HUES6 (cell line): ENCODE data around the gene AKAP13.

Source experiments
- H3K27ac ChIP-seq: 2 replicates; pipeline ENCODE4 v1.7.0; 2013; ENCODE audit warnings: low read depth, mild to moderate bottlenecking, low read length, inconsistent platforms
- H3K27me3 ChIP-seq: 2 replicates; pipeline ENCODE4 v1.6.1; 2013; ENCODE audit warnings: low read length; ENCODE audit not compliant: control insufficient read depth, insufficient read depth
- H3K36me3 ChIP-seq: 2 replicates; pipeline ENCODE4 v1.6.1; 2013; ENCODE audit warnings: low read length; ENCODE audit not compliant: control insufficient read depth, insufficient read depth
- H3K4me1 ChIP-seq: 2 replicates; pipeline ENCODE4 v1.6.1; 2013; ENCODE audit warnings: low read length; ENCODE audit not compliant: control insufficient read depth, insufficient read depth
- H3K4me3 ChIP-seq: 2 replicates; pipeline ENCODE4 v1.5.1; 2013; ENCODE audit warnings: low read depth, low read length
- H3K9ac ChIP-seq: one replicate; pipeline ENCODE4 v1.6.1; 2013; ENCODE audit warnings: mild to moderate bottlenecking, low read length
- H3K9me3 ChIP-seq: 2 replicates; pipeline ENCODE4 v1.6.1; 2013; ENCODE audit warnings: low read depth, low read length; ENCODE audit not compliant: control insufficient read depth, insufficient read depth

AKAP13 gene

GRCh38 chr15:85620690-85621049 lies 240.3 kb downstream of the AKAP13 start:
- Histone ChIP-seq H3K9ac (no peak overlapping the region), H3K27ac (no peak overlapping the region), H3K36me3 (0 out of 2 replicates have a peak, but pooled peaks cover under 1% of the 10 kb centered on the region), H3K27me3 (no peaks in the 10 kb centered on the region), H3K4me1 (peaks cover 47% of the 10 kb centered on the region), H3K4me3 (no peak overlapping the region), H3K9me3 (no peaks in the 10 kb centered on the region)

- Histone ChIP-seq H3K9me3 (no peaks in the 10 kb centered on the region), H3K27me3 (no peaks in the 10 kb centered on the region), H3K27ac (no peak overlapping the region), H3K4me3 (no peak overlapping the region), H3K36me3 (peaks cover 4% of the 10 kb centered on the region; the same call in 1 of the 2 replicates), H3K9ac (no peak overlapping the region), H3K4me1 (peaks cover 47% of the 10 kb centered on the region)
Observed at GRCh38 chr15:85621094-85621493, 240.7 kb downstream of the AKAP13 start.

- H3K4me1 ChIP-seq, result peaks cover 38% of the 10 kb centered on the region
- H3K27ac ChIP-seq, result no peak overlapping the region
- H3K9ac ChIP-seq, result no peak overlapping the region
- H3K36me3 ChIP-seq, result peaks cover 4% of the 10 kb centered on the region; the same call in 1 of the 2 replicates
- no peaks in the 10 kb centered on the region for H3K9me3 ChIP-seq
- H3K4me3 ChIP-seq, result no peak overlapping the region
- H3K27me3 ChIP-seq, result no peaks in the 10 kb centered on the region
Observed at GRCh38 chr15:85622221-85622831, 241.9 kb downstream of the AKAP13 start.

GRCh38 chr15:85623315-85624049 lies 243.1 kb downstream of the AKAP13 start:
- H3K36me3 ChIP-seq, result peaks cover 4% of the 10 kb centered on the region; the same call in 1 of the 2 replicates
- no peak overlapping the region for H3K27ac ChIP-seq
- no peaks in the 10 kb centered on the region for H3K27me3 ChIP-seq
- H3K9ac ChIP-seq, result no peak overlapping the region
- H3K4me3 ChIP-seq, result no peak overlapping the region
- H3K9me3 ChIP-seq, result no peaks in the 10 kb centered on the region
- peaks cover 26% of the 10 kb centered on the region for H3K4me1 ChIP-seq

- H3K4me1 ChIP-seq, result peaks cover 18% of the 10 kb centered on the region
- H3K27ac ChIP-seq, result no peak overlapping the region
- H3K9me3 ChIP-seq, result no peaks in the 10 kb centered on the region
- no peaks in the 10 kb centered on the region for H3K27me3 ChIP-seq
- H3K4me3 ChIP-seq, result no peak overlapping the region
- H3K9ac ChIP-seq, result no peak overlapping the region
- H3K36me3 ChIP-seq, result peaks cover 4% of the 10 kb centered on the region; the same call in 1 of the 2 replicates
Observed at GRCh38 chr15:85624291-85624801, 243.9 kb downstream of the AKAP13 start.

- Histone ChIP-seq H3K36me3 (peaks cover 4% of the 10 kb centered on the region; the same call in 1 of the 2 replicates), H3K9me3 (no peaks in the 10 kb centered on the region), H3K4me1 (peaks cover 9% of the 10 kb centered on the region), H3K9ac (no peak overlapping the region), H3K27ac (no peak overlapping the region), H3K4me3 (no peak overlapping the region), H3K27me3 (no peaks in the 10 kb centered on the region)
Observed at GRCh38 chr15:85625166-85625830, 244.9 kb downstream of the AKAP13 start.

- H3K36me3 ChIP-seq, result peaks cover 4% of the 10 kb centered on the region; the same call in 1 of the 2 replicates
- H3K9ac ChIP-seq, result no peak overlapping the region
- peaks cover 3% of the 10 kb centered on the region; the same call in 1 of the 2 replicates for H3K4me1 ChIP-seq
- H3K9me3 ChIP-seq, result no peaks in the 10 kb centered on the region
- H3K27ac ChIP-seq, result no peak overlapping the region
- H3K4me3 ChIP-seq, result no peak overlapping the region
- H3K27me3 ChIP-seq, result no peaks in the 10 kb centered on the region
Observed at GRCh38 chr15:85625856-85626255, 245.5 kb downstream of the AKAP13 start.

GRCh38 chr15:85627213-85627935 lies 247.0 kb downstream of the AKAP13 start:
- Histone ChIP-seq H3K9me3 (no peaks in the 10 kb centered on the region), H3K27ac (no peak overlapping the region), H3K27me3 (no peaks in the 10 kb centered on the region), H3K4me3 (no peak overlapping the region), H3K9ac (no peak overlapping the region), H3K4me1 (no peaks in the 10 kb centered on the region), H3K36me3 (peaks cover 4% of the 10 kb centered on the region; the same call in 1 of the 2 replicates)

- Histone ChIP-seq H3K9ac (no peak overlapping the region), H3K36me3 (peaks cover 4% of the 10 kb centered on the region; the same call in 1 of the 2 replicates), H3K27ac (no peak overlapping the region), H3K4me3 (no peak overlapping the region), H3K27me3 (no peaks in the 10 kb centered on the region), H3K4me1 (no peaks in the 10 kb centered on the region), H3K9me3 (no peaks in the 10 kb centered on the region)
Observed at GRCh38 chr15:85630311-85630710, 249.9 kb downstream of the AKAP13 start.

- peaks cover under 1% of the 10 kb centered on the region; the same call in 1 of the 2 replicates for H3K36me3 ChIP-seq
- H3K27me3 ChIP-seq, result no peaks in the 10 kb centered on the region
- no peak overlapping the region for H3K27ac ChIP-seq
- H3K4me3 ChIP-seq, result no peak overlapping the region
- no peak overlapping the region for H3K9ac ChIP-seq
- no peaks in the 10 kb centered on the region for H3K4me1 ChIP-seq
- no peaks in the 10 kb centered on the region for H3K9me3 ChIP-seq
Observed at GRCh38 chr15:85631018-85631417, 250.6 kb downstream of the AKAP13 start.
